Prostate gland (tissue), 2 donors: ENCODE measurements around the gene PRR7. TPM values are rescaled to one million over a fixed set of nuclear protein-coding genes. Genes with fewer than 3 reads are reported as not detected.

Experiments
- DNase-seq: peaks from one replicate; pipeline ENCODE4 v3.0.0-alpha.2; 2019; ENCODE audit warnings: low spot score
- H3K27ac ChIP-seq, 2 donors: fragments of 200-600 bp; sonication (generic); 2 replicates each; pipeline ENCODE4 v1.5.1; 2017 to 2019
- H3K27me3 ChIP-seq: fragments of 200-600 bp; sonication (generic); replicated peaks from 2 replicates; pipeline ENCODE4 v1.5.1; 2019; ENCODE audit not compliant: insufficient read depth
- H3K36me3 ChIP-seq, 2 donors: fragments of 200-600 bp; sonication (generic); 1 replicate in 1 of 2; 2 replicates in 1 of 2; pipeline versions ENCODE4 v1.5.1 to v1.8.1; 2017 to 2019
- H3K4me1 ChIP-seq: fragments of 200-600 bp; sonication (generic); replicated peaks from 2 replicates; pipeline ENCODE4 v1.5.1; 2019
- H3K4me3 ChIP-seq, 2 donors: fragments of 200-600 bp; sonication (generic); 2 replicates each; pipeline ENCODE4 v1.5.1; 2017 to 2019
- H3K9me3 ChIP-seq: fragments of 200-600 bp; sonication (generic); 2 replicates; pipeline ENCODE4 v1.5.1; 2017
- CTCF ChIP-seq, 4 experiments: fragments of 200-600 bp in 2 of 4; fragments of 450-650 bp in 2 of 4; sonication (generic) in 2 of 4; IDR thresholded peaks; 1 replicate in 3 of 4; 2 replicates in 1 of 4; pipeline ENCODE4 v1.5.1; 2016 to 2019; ENCODE audit warnings: antibody characterized with exemption in 4 of 4, mild to moderate bottlenecking in 2 of 4, moderate library complexity in 2 of 4
- POLR2A ChIP-seq: fragments of 450-650 bp; IDR thresholded peaks from one replicate; pipeline ENCODE4 v1.6.1; 2016; ENCODE audit warnings: antibody characterized with exemption, mild to moderate bottlenecking
- POLR2AphosphoS5 ChIP-seq: sonication (generic); formaldehyde crosslinking; IDR thresholded peaks from one replicate; pipeline ENCODE4 v1.6.1; 2017; ENCODE audit warnings: antibody characterized with exemption
- WGBS: methylation state at CpG from one replicate; pipeline ENCODE4 v1.1.5; 2018; 5-methylcytosine and 5-hydroxymethylcytosine counted together
- intact Hi-C: fragments of 100-400 bp; cut with DNase I; formaldehyde crosslinking; loops from one replicate; pipeline ENCODE4 v1.14.2; 2022
- total RNA-seq, 2 donors: library from RNA; depleted of rRNA; stranded (reverse); fragments of >200 nt; gene quantifications; one replicate each; pipeline ENCODE4 v1.1.0, GENCODE V29; 2016

The PRR7 gene
- total RNA-seq, 2 donors from 2014 or later: 8.7 to 11.0 TPM

DNA sequence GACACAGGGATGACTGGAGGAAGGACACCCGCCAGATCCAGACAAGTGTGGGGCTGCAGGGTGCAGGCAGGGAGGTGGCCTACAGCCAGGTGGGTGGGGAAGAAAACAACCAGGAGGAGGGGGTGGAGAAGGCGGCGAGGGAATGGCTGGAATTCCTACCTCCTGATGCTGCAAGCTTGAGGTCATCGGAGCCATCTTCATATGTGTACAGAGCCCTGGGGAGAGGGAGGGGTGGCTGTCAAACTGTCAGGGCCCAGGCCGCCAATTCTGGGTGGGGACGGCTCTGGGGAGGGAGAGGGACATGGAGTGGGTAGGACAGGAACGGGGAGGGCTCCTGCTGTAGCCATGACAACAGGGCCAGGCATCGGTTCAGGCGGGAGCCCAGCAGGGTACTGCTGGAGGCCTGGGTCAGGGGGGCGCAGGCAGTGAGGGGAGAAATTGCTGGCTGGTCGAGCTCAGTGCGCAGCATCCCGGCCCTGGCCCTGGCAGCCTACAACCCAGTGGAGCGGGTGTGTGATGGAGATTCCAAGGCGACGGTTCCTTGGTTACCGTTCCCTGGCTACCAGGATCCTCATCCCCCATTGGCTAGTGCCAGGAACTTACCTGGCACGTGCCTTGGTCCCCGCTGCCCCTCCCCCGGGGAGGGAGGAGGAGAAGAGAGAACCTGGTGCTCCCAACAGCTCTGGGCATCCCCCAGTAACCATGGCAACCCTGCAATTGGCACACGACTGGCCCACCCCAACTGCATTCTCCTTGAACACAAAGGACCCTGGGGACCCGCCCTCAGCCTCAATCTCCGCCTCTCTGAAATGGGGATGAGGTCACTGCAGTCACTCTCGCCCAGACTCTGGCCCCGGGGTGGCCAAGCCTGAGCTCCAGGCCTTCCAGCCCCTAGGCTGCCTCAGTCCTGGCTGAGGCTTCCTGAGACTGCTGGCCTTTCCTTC, 22.3 kb downstream of the PRR7 start:
- peaks cover 10% of the 10 kb centered on the region for H3K4me1 ChIP-seq
- 55% methylated on average over 24 of the region's 25 CpGs for WGBS
- TF ChIP-seq POLR2A (no peak), CTCF (IDR thresholded peaks at IDR 0.05) (no peak)
- H3K9me3 ChIP-seq: no peaks in the 10 kb centered on the region
- H3K4me3 ChIP-seq: no peak overlapping the region
- DNase-seq: no peak
- no peaks in the 10 kb centered on the region for H3K36me3 ChIP-seq
- H3K27me3 ChIP-seq: no peaks in the 10 kb centered on the region
- H3K27ac ChIP-seq: no peak overlapping the region
- intact Hi-C loops: no loop called here

GRCh38 chr5:177469750-177470525, 23.3 kb downstream of the PRR7 start:
- intact Hi-C loops: no loop called here
- WGBS: 64% methylated on average over 8 of the region's 8 CpGs
- Histone ChIP-seq H3K4me1 (peaks cover 10% of the 10 kb centered on the region), H3K27me3 (no peaks in the 10 kb centered on the region), H3K4me3 (no peak overlapping the region), H3K27ac (no peak overlapping the region), H3K36me3 (no peaks in the 10 kb centered on the region), H3K9me3 (no peaks in the 10 kb centered on the region)
- no peak for TF ChIP-seq CTCF (IDR thresholded peaks at IDR 0.05)
- TF ChIP-seq POLR2AphosphoS5: no peak
- TF ChIP-seq POLR2A: no peak
- DNase-seq: no peak

- H3K27ac ChIP-seq: no peak overlapping the region
- no peak for DNase-seq
- intact Hi-C loops: no loop called here
- H3K27me3 ChIP-seq: no peaks in the 10 kb centered on the region
- no peaks in the 10 kb centered on the region for H3K9me3 ChIP-seq
- TF ChIP-seq POLR2A (no peak), CTCF (IDR thresholded peaks at IDR 0.05) (no peak), POLR2AphosphoS5 (no peak)
- peaks cover 10% of the 10 kb centered on the region for H3K4me1 ChIP-seq
- H3K4me3 ChIP-seq: no peak overlapping the region
- H3K36me3 ChIP-seq: no peaks in the 10 kb centered on the region
- WGBS: 70% methylated on average over 10 of the region's 10 CpGs
Observed at GRCh38 chr5:177470759-177471536, 24.3 kb downstream of the PRR7 start.

DNA sequence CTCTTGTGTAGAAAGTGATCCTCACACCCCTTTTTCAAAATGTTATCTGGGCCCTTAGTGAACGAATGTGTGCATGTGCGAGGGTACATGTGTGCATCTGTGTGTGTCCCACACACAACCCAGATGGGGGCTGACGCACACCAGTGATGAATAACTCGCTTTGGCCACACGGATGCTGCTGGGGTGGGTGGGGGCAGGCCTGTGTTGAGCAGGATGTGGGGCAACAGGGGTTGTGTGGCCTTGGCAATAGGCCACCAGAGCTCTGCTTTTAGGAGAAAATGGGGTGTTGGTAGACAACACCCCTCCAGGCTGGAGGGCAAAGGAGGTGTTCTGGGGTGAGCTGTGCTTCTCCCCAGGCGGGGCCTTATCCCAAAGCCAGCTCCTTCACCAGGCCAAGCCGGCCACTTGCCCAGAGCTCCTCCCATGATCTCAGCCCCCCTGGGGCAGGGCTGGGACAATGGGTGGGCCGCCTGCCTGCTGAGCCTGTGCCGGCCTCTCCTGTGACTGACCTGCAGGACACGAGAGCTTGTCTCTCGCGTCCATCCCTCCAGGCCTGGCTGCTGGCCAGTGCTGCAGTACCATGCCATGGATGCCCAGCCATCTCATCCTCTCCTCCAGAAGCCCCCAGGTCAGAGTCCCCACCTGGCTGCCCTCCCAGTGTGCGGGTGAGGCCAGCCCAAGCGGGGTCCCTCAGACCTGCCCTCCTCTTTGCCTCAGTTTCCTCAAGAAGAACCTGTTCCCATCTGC, 25.2 kb downstream of the PRR7 start:
- no peaks in the 10 kb centered on the region for H3K27me3 ChIP-seq
- 40% methylated on average over 14 of the region's 14 CpGs for WGBS
- peaks cover 10% of the 10 kb centered on the region for H3K4me1 ChIP-seq
- no peaks in the 10 kb centered on the region for H3K9me3 ChIP-seq
- intact Hi-C loops: no loop called here
- H3K27ac ChIP-seq: no peak overlapping the region
- H3K4me3 ChIP-seq: peak overlapping the region; percentile 68 to 70
- no peaks in the 10 kb centered on the region for H3K36me3 ChIP-seq
- TF ChIP-seq POLR2AphosphoS5: no peak
- TF ChIP-seq POLR2A: no peak
- TF ChIP-seq CTCF (IDR thresholded peaks at IDR 0.05): no peak
- DNase-seq: no peak
